ENCODE results near the gene DIP2C.

The DIP2C gene

DNA sequence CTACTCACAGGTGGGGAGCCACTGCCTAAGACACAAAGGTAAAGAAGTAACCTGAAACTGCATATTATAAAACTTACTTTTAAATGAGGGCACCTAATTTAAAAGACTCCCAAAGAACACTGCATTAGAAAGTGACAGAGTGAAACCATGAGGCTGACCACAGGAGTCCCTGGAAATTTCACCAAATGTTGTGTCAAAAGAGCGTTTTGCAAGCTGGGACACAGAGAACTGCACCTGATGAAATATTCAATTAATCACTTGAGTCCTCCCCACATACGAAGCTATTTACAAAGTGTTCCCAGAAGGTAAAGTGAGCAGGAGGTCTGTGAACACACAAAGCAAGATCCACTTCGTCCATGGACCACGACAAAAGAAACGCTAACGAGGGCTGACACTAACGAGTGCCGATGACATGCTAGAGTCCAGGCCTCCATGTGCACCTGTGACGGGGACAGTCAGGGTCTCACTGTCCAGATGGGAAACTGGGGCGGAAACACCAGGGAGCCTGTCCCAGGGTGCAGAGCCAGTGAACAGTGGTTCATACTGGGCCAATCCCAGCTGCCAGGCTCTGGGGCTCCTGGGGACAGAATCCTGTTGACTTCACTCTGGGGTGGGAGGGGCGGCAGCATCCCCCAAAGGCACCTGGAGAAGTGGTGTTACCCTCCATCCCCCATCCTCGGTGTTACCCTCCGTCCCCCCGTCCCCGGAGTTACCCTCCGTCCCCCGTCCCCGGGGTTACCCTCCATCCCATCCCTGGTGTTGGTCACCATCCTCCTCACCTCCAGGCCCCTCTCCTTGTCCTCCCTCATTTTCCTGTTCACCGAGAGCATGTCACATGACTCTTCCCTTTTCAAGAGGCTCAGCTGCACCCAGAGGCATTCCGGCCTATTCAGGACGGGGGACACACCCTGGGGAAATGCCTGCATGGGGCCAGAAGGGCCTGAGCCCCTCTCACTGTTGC is 63.4 kb downstream of the DIP2C start:
- no peak for DNase-seq

DNA sequence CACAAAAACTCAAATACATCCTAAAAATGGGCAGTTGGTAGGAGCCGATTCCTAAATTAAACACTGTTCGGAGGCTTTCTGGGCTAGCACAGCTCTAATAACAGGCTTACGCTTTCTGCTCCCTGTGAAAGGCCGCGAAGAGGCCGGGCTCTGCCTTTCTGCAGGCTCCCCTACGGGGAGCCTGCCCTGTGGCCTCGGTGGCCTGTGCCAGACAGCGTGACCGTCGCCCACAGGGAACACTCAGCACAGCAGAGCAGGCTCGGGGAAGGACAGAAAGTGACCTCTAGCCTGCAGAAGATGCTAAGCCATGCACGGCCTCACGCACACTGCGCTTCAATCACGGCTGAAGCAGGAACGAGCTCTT is 64.2 kb downstream of the DIP2C start:
- DNase-seq, result peak; percentile 54

DNA sequence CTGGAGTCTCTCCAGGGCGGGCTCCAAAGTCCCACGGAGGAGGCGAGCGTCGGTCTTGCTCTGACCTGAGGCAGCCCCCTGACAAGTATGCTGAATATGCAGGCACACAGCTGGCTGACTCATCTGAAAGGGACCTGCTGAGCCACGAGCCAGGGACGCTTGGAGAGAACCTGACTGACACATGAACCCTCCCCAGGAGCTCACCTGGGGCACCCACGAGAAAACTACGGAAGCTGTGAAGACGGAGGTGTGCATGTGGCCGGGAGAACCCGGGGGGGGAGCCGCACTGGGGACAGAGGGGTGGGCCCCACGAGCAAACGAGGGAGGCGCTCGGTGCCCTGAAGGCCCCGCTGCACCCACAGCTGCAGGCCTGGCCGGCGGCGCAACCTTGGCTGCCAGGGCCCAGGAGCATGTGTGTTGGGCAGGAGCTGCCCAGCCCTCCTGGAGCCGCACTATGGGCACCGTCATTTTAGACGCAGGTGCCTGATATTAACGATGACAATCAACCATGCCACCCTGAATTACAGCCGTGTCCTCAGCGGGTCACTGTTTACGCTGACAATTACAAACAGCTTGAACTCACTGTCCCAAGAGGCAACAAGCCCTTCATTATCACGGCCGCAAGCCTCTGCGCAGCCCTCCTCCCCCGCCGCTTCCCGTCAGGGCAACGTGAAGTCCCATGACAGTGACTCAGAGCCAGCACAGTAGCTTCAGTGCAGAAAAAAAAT is 64.7 kb downstream of the DIP2C start:
- peak; percentile 58 for DNase-seq

DNA sequence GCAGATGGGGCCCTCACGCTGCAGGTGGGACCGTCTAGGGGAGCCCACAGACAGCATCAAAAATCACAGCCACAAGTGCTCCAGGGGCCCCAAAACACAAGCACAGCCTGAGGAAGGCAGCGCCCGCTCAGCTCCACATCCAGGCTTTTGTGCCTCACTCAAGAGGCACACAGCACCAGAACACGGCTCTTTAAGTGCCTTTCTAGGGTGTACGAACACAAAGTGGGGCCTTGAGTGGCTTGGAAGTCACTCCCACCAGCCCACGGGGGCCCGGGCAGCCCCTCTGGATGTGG is 65.2 kb downstream of the DIP2C start:
- DNase-seq, result peak; percentile 56

DNA sequence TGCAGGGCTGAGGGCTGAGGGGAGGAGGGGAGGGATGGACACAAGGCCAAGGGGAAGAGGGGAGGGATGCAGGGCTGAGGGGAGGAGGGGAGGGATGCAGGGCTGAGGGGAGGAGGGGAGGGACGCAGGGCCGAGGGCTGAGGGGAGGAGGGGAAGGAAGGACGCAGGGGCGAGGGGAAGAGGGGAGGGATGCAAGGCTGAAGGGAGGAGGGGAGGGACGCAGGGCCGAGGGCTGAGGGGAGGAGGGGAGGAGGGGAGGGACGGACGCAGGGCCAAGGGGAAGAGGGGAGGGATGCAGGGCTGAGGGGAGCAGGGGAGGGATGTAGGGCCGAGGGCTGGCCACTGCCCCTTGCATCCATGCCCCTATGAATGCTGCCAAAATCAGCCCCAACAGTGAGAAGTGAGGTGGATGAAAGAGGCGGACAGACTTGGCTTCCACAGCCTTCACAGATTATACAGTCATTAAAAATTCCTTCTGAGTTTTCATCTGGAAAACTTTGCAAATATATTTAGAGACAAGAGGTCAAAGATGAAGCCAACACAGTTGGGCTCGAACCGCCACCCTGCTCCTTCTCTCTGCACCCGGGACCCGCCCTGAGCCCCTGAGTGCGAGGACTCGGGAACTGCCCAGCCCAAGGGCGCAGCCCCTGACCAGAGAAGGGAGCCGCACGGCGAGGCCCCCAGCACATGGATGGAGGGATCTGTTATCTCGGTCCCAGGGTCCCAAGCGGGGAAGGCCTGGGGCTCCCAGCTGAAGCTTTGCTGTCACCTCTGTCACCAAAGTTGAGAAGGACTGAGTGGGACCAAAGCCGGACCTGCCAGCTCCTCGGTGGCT is 65.8 kb downstream of the DIP2C start:
- no peak for DNase-seq

DNA sequence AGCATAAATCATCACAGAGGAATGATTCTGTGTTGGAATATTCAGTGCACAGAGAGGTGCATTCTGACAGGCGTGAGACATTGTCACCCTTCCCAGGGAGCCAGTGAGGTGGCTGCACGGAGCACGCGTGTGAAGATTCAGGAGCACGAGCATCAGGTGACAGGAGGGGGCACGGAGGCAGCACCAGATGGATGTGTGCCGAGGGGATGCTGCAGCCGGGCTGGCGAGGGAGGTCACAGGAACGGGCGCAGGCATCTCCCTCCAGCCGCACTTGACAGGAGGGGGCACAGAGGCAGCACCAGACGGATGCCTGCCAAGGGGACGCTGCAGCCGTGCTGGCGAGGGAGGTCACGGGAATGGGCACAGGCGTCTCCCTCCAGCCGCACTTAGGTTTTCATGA is 66.5 kb downstream of the DIP2C start:
- no peak for DNase-seq

DNA sequence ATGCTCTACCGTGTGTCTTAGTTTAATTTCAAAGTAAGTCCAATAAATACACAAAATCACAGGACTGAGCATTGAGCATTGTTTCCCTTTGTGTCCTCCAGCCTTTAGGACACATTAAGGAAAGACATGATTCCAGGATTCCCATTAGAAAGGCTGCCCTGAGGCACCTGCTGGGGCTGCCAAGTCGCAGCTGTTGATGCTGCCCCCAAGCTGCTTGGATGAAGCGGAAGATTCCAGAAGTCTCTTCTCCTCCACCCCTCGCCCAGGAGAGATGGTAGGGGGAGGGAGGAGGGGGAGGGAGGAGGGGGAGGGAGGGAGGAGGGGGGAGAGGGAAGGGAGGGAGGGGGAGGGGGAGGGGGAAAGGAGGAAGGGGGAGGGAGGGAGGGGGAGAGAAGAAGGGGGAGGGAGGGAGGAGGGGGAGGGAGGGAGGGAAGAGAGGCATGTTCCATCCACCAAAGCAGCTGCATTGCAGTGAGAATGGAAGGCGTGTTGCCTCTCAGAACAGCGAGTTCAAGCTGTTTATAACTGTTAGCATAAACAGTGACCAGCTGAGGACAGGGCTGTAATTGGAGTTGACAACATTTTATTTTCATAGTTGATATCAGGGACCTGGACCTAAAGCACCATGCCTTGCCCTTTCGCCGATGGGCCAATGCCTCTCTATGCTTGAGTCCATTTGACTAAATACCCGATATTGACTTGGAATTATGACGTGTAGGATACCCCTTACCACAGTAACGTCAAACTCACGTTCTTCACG is 67.3 kb downstream of the DIP2C start:
- DNase-seq, result no peak

DNA sequence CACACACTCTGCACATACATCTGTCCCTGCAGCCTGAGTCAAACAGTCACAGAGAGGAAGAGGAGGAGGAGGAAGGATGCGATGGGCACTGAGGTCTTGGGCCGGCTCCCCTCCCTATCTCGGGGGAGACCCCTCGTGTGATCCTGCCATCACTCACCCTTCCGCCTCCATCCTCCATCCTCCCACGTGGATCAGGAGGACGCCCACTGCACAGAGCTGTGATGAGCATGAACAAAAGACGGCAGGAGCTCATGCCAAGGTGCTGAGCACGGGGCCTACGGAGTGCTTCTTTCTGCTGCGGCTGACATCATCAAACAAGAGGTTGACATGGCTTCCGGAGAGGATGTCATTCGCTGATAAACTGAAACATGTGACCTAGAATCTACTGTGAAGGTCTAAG is 68.0 kb downstream of the DIP2C start:
- no peak for DNase-seq

DNA sequence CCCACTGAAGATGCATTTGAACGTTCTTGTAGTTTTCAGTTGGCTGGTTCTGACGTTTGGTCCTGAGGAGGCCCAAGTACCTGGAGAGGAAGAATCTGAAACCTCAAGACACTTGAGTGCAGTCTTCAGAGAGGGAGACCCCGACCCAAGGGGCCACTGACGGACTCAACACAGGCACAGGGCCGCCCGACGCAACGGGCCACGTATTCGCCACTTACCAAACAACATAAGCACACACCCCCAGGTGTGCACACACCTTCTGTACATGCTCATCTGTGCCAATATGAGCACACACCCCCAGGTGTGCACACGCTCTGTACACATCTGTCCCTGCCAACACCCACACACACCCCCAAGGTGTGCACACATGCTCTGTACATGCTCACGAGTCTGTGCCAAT is 68.5 kb downstream of the DIP2C start:
- DNase-seq, result no peak

DNA sequence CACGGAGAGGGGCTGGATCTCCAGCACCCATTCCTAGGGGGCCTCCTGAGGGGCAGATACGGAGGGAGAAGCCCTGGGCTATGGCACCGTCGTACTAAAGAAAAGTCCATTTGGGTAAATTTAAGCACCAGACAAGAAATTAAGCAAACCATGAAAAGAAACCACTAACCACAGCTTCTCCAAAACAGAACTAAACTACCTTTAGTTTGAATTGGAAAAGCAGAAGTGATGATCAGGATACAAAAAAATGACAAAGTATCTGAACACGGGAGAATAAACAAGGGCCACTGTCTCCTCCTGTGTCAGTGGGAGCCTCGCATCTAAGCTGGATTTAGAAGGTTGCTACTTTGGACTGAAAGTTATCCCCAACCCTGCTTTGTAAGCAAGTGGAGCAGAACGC is 69.1 kb downstream of the DIP2C start:
- no peak for DNase-seq

DNA sequence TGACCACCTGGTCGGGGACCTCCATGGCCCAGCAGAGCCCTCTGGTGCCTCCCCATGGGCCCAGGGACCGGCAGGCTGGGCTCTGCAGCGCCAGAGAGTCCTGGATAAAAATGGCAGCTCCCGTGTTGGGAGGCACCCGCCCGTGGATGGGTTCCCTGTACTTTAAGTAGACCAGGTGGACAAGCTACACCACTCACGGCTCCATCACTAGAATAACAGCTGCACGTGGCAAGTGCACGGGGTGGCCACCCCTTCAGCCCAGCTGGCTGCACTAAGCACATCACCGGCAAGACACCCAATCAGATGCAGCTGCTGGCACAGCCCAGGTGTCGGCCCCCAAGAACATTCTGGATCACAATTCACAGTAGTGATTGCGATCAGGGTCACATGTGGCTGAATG is 69.8 kb downstream of the DIP2C start:
- no peak for DNase-seq

DNA sequence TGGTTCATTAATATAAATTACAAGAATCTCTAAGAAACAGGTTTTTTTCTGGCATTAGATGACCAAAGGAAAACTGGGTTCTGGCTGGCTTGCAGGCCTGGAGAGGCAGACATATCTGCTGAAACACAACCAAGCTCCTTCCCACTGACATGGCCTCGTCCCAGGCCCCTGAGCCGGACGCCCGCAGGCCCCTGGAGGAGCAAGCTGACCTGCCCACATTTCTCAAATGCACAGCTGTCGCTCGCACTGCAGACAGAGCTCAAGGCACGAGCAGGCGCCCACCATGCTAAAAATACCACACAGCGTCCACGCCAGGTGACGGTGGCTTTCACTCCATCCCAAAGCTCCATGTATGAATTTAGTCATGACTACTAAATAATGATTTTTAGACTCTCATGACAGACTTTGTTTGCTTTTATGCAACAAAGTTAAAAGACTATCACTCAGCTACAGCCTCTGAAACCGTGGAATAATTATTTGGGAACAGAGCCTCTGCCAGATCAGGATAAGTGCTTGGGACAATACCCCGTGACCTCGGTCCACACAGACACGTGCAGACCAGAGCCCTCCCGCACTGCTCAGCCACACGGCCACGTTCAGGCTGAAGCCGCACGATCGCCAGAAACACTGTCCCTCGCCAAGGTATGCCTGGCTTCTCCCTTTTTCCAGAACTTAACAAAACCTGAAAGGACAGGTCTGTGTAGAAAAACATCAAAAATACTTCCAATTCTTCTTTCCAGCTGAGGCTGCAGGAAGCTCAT is 71.1 kb downstream of the DIP2C start:
- DNase-seq, result no peak

DNA sequence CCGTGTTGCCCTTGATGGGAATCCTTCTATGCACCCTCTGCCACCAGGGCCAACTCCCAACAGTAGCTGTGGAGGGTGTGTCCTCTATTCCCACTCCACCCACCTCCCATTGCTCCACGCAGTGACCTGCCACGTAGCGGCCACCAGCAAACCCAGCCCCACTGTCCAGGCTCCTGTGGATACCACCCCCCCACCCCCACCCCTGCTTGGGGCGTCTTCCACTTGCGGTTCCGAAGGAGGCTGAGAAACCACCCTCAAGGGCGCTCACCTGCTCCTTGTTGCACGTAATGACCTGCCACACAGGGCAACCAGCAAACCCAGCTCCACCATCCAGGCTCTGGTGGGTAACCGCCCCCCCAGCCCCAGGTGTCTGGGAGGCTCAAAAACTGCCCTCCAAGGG is 72.0 kb downstream of the DIP2C start:
- DNase-seq, result no peak

DNA sequence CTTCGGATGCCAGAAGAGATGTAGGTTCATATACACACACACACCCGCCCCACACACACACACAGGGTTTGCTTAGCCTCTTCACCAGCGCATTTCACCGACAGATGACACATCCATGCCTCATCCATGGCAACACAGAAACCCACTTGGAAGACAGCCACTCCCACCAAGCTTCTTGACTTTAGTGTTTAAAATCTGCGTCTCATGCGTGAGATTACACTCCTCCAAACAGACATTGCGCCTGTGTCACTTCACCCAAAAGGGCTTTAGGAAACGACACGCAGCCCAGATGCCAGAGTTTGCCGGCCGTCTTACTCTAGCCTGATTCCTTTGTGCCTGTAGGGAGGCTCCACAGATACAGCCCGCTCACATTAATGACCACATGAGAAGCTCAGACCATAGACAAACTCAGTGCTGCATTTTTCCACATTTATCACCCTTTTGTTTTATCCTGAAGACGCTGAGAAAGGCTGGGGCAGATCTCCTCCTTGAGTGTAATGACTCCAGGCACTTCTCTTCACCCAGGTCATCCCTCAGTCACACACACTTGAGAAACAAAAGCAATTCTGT is 73.8 kb downstream of the DIP2C start:
- DNase-seq, result no peak

DNA sequence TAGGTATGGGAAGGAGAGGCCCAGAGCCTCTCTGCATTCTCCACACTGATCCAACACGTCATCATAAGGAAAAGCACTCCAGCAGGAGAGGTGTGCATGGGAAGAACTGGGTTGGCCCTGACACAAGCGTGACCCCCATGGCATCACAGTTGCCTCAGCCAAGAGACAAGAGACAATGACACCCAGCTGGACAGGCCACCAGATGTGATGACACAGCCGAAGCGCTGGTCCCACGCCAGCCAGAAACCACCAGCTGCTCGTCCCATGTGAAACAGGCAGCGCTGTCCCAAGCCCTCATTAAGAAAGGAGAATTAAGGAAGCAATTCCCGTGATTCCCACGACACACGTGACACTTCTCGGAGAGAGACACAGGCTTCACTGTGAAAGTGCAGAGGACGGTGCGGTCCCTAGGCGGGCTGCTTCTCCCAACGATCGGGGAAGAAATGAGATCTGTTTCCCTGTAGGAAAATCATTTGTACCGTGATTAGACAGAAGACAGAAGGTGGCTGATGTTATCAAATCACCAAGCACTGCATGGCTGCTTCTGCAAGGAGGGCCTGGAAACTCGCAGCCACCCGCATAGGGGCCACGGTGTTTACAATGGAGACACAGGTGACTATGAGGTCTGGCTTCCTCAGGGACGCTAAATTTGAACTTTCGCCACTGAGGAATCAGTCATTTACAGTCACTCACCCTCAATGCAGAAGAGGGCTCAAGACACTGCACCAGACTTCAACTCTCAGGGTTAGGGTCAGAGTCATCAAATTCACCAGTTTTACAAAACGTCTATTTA is 74.5 kb downstream of the DIP2C start:
- DNase-seq, result no peak

DNA sequence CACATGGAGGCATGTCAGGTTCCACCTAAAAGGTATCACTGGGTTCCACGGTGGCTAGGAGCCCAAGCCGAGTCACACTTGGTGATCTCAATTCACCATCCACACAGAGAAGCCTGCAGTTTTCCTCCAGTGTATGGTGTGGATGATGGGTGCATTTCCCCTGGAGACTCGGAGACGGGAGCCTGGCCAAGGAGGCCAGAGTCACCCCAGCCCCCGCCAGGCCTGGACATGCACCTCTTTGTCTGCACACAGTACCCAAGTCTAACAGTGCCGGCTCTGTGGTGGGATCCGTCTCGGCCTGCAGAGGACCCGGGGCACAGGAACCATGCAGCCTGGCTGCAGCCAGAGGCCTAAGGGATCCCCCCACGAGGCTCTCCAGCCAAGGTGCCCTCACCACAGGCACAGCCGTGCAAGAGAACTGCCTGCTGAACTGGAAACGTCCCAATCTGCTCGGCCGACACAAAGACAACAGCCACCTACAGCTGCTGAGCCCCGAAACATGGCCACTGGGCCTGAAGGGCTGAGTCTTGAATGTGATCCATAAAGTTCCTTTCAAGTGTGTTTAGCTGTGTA is 75.2 kb downstream of the DIP2C start:
- no peak for DNase-seq

DNA sequence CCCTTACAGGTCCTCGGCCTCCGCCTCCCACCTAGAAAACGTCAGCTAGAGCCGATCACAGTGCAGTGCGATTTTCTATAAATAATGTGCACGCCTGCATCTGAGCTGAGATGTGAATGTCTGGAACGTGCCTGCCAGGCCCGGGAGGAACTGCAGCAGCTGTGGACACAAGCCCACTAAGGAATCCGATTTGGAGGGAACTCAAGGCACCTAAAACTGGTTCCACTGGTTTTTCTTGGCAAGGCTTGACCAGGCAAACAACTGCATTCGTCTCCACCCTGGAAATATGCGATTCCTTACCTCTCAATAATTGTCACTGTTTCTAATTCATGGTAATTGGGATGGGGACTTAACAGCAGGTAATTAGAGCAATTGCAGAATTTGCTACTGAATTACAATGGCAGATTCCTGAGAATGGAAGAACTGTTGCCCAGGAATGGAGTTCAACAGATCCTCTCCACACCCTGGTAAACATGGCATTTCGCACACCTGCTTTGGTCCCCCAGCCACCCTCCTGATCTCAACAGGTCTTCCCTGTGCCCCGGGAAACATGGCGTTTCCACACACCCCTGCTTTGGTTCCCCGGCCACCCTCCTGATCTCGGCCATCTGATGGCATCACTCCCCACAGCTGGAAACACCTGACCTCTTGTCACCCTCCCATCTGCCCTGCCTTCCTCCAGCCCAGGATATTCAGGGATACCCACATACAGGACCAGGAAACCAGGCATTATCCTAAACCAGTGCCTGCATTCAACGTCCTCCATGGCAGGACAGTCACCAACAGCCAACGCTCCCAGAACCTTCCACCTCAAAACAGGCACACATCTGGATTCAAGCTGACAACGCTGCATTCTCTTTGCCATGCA is 76.0 kb downstream of the DIP2C start:
- DNase-seq, result no peak

DNA sequence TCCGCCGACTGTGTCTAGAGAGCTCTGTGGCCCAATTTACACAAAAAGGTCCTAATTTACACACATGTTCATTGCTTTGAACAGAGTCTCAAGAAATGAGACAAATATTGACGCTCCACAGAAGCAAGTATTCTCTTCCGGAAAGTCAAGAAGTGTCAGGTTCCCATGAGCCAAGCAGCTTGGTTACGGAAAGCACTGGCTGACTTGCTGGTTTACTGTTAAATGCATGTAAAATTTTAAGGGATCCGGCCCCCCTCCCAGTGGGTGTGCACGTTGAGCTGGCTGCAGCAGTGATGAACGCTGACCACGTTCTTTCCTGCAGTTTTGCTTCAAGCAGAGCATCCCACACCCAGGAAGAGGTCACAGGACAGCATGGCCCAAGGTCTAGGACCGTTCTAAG is 76.8 kb downstream of the DIP2C start:
- DNase-seq, result no peak
